Ishikawa (cell line): ENCODE results near the gene PPP1R2C.

ENCODE experiments used
- CEBPB ChIP-seq: IDR thresholded peaks from 2 replicates; pipeline ENCODE4 v1.6.1; 2012
- CREB1 ChIP-seq: IDR thresholded peaks from 2 replicates; pipeline ENCODE4 v1.6.1; 2012; ENCODE audit warnings: low read depth
- EGR1 ChIP-seq: IDR thresholded peaks from 2 replicates; pipeline ENCODE4 v1.6.1; 2012
- EP300 ChIP-seq: IDR thresholded peaks from 2 replicates; pipeline ENCODE4 v1.6.1; 2012; ENCODE audit warnings: borderline replicate concordance
- FOXM1 ChIP-seq: IDR thresholded peaks from 2 replicates; pipeline ENCODE4 v1.6.1; 2012; ENCODE audit warnings: low read depth, borderline replicate concordance
- MAX ChIP-seq: IDR thresholded peaks from 2 replicates; pipeline ENCODE4 v1.6.1; 2012
- NFIC ChIP-seq: IDR thresholded peaks from 2 replicates; pipeline ENCODE4 v1.6.1; 2012
- RAD21 ChIP-seq: IDR thresholded peaks from 2 replicates; pipeline ENCODE4 v1.6.1; 2012; ENCODE audit warnings: low read depth
- REST ChIP-seq: IDR thresholded peaks from 2 replicates; pipeline ENCODE4 v1.6.1; 2012; ENCODE audit warnings: low read depth, mild to moderate bottlenecking
- TAF1 ChIP-seq: IDR thresholded peaks from 2 replicates; pipeline ENCODE4 v1.6.1; 2012; ENCODE audit warnings: low read depth, mild to moderate bottlenecking
- TCF12 ChIP-seq: IDR thresholded peaks from 2 replicates; pipeline ENCODE4 v1.6.1; 2012; ENCODE audit warnings: low read depth
- TEAD4 ChIP-seq: IDR thresholded peaks from 2 replicates; pipeline ENCODE4 v1.6.1; 2012
- USF1 ChIP-seq: IDR thresholded peaks from 2 replicates; pipeline ENCODE4 v1.6.1; 2012
- YY1 ChIP-seq: IDR thresholded peaks from 2 replicates; pipeline ENCODE4 v1.6.1; 2012; ENCODE audit warnings: low read depth
- ZBTB7A ChIP-seq: IDR thresholded peaks from 2 replicates; pipeline ENCODE4 v1.6.1; 2012; ENCODE audit warnings: low read depth

The PPP1R2C gene

GRCh38 chrX:42778096-42778495 lies at the start of gene PPP1R2C:
Gene PPP1R2C (minus strand): TSS chrX:42778163. CDS start chrX:42778079, 84 bp downstream.
- no peak for TF ChIP-seq ZBTB7A
- TF ChIP-seq CEBPB, result no peak
- no peak for TF ChIP-seq NFIC
- TF ChIP-seq EP300, result no peak
- TF ChIP-seq TEAD4, result no peak
- TF ChIP-seq EGR1, result no peak
- TF ChIP-seq RAD21, result no peak

- TF ChIP-seq EP300 (no peak), ZBTB7A (no peak), EGR1 (no peak), TAF1 (no peak), USF1 (no peak), FOXM1 (no peak), REST (no peak), NFIC (no peak)
These were observed 47.2 kb upstream of the PPP1R2C start for GRCh38 chrX:42825201-42825600.

- no peak for TF ChIP-seq MAX
- TF ChIP-seq CREB1, result no peak
- no peak for TF ChIP-seq YY1
- TF ChIP-seq TCF12, result no peak
- TF ChIP-seq CEBPB, result no peak
- no peak for TF ChIP-seq RAD21
- no peak for TF ChIP-seq REST
- TF ChIP-seq FOXM1, result no peak
- no peak for TF ChIP-seq TAF1
- TF ChIP-seq EP300, result no peak
- no peak for TF ChIP-seq TEAD4
- TF ChIP-seq USF1, result no peak
These were observed 46.6 kb upstream of the PPP1R2C start for GRCh38 chrX:42824541-42824940.

- no peak for TF ChIP-seq MAX
- TF ChIP-seq NFIC, result no peak
- no peak for TF ChIP-seq EP300
- no peak for TF ChIP-seq TCF12
- no peak for TF ChIP-seq TEAD4
- TF ChIP-seq FOXM1, result no peak
- TF ChIP-seq EGR1, result no peak
- TF ChIP-seq YY1, result no peak
- no peak for TF ChIP-seq CEBPB
- no peak for TF ChIP-seq TAF1
These were observed 45.5 kb upstream of the PPP1R2C start for GRCh38 chrX:42823443-42823842.

GRCh38 chrX:42821803-42822443 lies 44.0 kb upstream of the PPP1R2C start:
- TF ChIP-seq TAF1, result no peak
- no peak for TF ChIP-seq RAD21
- no peak for TF ChIP-seq EGR1
- no peak for TF ChIP-seq EP300
- TF ChIP-seq NFIC, result no peak
- TF ChIP-seq ZBTB7A, result no peak
- no peak for TF ChIP-seq USF1
